ENCODE results near the gene SYT9. TPM values are rescaled to one million over a fixed set of nuclear protein-coding genes. Genes with fewer than 3 reads are reported as not detected.

Gene SYT9
- total and polyA plus RNA-seq, 2 of the 4 experiments (the other 2 are of a cell fraction): not detected

- ChIA-PET CTCF (no interaction called here), POLR2A (ENCODE audit: unreplicated experiment) (no interaction called here)
- Histone ChIP-seq H4K8ac (ENCODE audit: low read depth in 2 of 2, low read length in 2 of 2) (no peak overlapping the region), H3K4me3 (ENCODE audit: insufficient read depth, low read depth, low read length) (no peak overlapping the region), H2BK120ac (ENCODE audit: low read depth, low read length) (no peak overlapping the region), H2BK5ac (ENCODE audit: low read depth, low read length, poor library complexity, severe bottlenecking) (no peak overlapping the region), H4K91ac (ENCODE audit: insufficient read depth, low read depth, low read length) (no peak overlapping the region), H3K14ac (replicated peaks; ENCODE audit: low read depth, low read length) (no peak overlapping the region), H3K4ac (ENCODE audit: low read depth, low read length) (no peak overlapping the region), H3K4me2 (ENCODE audit: low read depth, low read length) (no peak overlapping the region), H4K20me1 (ENCODE audit: insufficient read depth, low read length) (no peaks in the 10 kb centered on the region), H3K36me3 (ENCODE audit: control insufficient read depth, insufficient read depth, low read length) (no peaks in the 10 kb centered on the region), H3K79me1 (ENCODE audit: low read depth in 1 of 2, low read length in 2 of 2) (no peaks in the 10 kb centered on the region), H3K4me1 (ENCODE audit: control insufficient read depth, insufficient read depth, low read length) (no peaks in the 10 kb centered on the region), H3K9me3 (ENCODE audit: control insufficient read depth, insufficient read depth, low read length) (no peaks in the 10 kb centered on the region), H3K27me3 (ENCODE audit: control insufficient read depth, insufficient read depth, low read length) (no peaks in the 10 kb centered on the region), H3K56ac (ENCODE audit: extremely low read depth, insufficient read depth, low read length) (no peak overlapping the region), H3K18ac (ENCODE audit: low read depth, low read length) (no peak overlapping the region), H2AK9ac (replicated peaks; ENCODE audit: low read depth, low read length, poor library complexity) (no peak overlapping the region), H2AK5ac (ENCODE audit: low read depth, low read length) (no peak overlapping the region), H3K23ac (ENCODE audit: low read depth, low read length) (no peak overlapping the region), H2BK20ac (ENCODE audit: low read depth, low read length) (no peak overlapping the region), H3K9ac (ENCODE audit: low read depth, low read length) (no peak overlapping the region), H2BK15ac (ENCODE audit: low read depth, low read length) (no peak overlapping the region), H3K9me1 (ENCODE audit: insufficient read depth, low read length) (no peaks in the 10 kb centered on the region), H3K27ac (ENCODE audit: insufficient read depth, low read length) (no peak overlapping the region), H2AFZ (replicated peaks; ENCODE audit: low read length, poor library complexity) (no peak overlapping the region), H4K5ac (ENCODE audit: low read depth, low read length) (no peak overlapping the region)
- BruUV-seq (replicated peaks): no TSS peak
- ATAC-seq (ENCODE audit: low read depth): no peak
- in situ Hi-C loops (cut with MboI; ENCODE audit: low sequenced_read_pairs) (no loop called here), dilution Hi-C loops (cut with HindIII; ENCODE audit: low sequenced_read_pairs, unreplicated experiment) (no loop called here), intact Hi-C loops (cut with micrococcal nuclease) (no loop called here)
- DNase-seq: no peak
- TF ChIP-seq POLR2A (IDR thresholded peaks at IDR 0.05; ENCODE audit: low read depth, low read length) (no peak), MAZ (IDR thresholded peaks at IDR 0.05; ENCODE audit: borderline replicate concordance, low read depth, low read length) (no peak), BHLHE40 (IDR thresholded peaks at IDR 0.05; ENCODE audit: low read depth, low read length) (no peak), SMC3 (IDR thresholded peaks at IDR 0.05; ENCODE audit: low read depth, low read length) (no peak), RCOR1 (IDR thresholded peaks at IDR 0.05; ENCODE audit: insufficient replicate concordance, low read length) (no peak), RFX5 (IDR thresholded peaks at IDR 0.05; ENCODE audit: low read depth, low read length) (no peak)
- no CpG with 5 or more reads among the region's 2 CpGs for WGBS, 2 experiments (ENCODE audit: extremely low coverage in 2 of 2, insufficient read length in 1 of 2)
Measured at GRCh38 chr11:7493670-7494069, 242.0 kb downstream of the SYT9 start.
